Omental fat pad (tissue), 4 donors: ENCODE data around the gene OR4D5. TPM values are rescaled to one million over a fixed set of nuclear protein-coding genes. Genes with fewer than 3 reads are reported as not detected.

Experiments
- ATAC-seq: fragments of 150-250 bp; one replicate; pipeline ENCODE4 v1.9.1; 2016; ENCODE audit warnings: mild to moderate bottlenecking, moderate library complexity; ENCODE audit not compliant: low FRiP score
- DNase-seq: peaks from one replicate; pipeline ENCODE4 v3.0.0-alpha.2; 2019; ENCODE audit warnings: low spot score
- total RNA-seq, 4 donors: library from RNA; depleted of rRNA; stranded (reverse); fragments of >200 nt; gene quantifications; one replicate each; pipeline ENCODE4 v1.1.0, GENCODE V29; 2016
- TF ChIP-seq, protein P1 (sequence below), 3 donors: fragments of 450-650 bp; IDR thresholded peaks; one replicate each; pipeline ENCODE4 v1.5.1; 2016 to 2017; ENCODE audit warnings: antibody characterized with exemption in 3 of 3, mild to moderate bottlenecking in 3 of 3, moderate library complexity in 2 of 3

The OR4D5 gene
- total RNA-seq, result not detected

DNA sequence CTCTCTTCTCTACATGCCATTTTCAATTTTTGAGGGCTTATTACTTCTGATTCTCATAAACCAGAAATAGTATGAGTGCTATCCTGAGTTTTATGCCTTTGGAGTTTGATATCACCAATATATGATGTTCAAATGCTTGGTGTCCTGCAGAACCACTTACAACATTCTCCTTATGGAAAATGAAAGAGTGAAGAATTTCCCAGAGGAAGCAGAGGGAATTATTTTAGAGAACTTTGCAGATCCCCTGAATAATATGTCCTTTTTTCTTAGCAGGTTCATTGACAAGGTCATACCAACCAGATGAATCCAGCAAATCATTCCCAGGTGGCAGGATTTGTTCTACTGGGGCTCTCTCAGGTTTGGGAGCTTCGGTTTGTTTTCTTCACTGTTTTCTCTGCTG lies at the start of gene OR4D5:
TSS of gene OR4D5 (plus strand) at position 301 of the 400 bp plus-strand sequence. CDS start at position 301, 0 bp downstream.
- ATAC-seq, result no peak
- TF ChIP-seq, protein P1, sequence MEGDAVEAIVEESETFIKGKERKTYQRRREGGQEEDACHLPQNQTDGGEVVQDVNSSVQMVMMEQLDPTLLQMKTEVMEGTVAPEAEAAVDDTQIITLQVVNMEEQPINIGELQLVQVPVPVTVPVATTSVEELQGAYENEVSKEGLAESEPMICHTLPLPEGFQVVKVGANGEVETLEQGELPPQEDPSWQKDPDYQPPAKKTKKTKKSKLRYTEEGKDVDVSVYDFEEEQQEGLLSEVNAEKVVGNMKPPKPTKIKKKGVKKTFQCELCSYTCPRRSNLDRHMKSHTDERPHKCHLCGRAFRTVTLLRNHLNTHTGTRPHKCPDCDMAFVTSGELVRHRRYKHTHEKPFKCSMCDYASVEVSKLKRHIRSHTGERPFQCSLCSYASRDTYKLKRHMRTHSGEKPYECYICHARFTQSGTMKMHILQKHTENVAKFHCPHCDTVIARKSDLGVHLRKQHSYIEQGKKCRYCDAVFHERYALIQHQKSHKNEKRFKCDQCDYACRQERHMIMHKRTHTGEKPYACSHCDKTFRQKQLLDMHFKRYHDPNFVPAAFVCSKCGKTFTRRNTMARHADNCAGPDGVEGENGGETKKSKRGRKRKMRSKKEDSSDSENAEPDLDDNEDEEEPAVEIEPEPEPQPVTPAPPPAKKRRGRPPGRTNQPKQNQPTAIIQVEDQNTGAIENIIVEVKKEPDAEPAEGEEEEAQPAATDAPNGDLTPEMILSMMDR (IDR thresholded peaks at IDR 0.05), result no peak
- no peak for DNase-seq

DNA sequence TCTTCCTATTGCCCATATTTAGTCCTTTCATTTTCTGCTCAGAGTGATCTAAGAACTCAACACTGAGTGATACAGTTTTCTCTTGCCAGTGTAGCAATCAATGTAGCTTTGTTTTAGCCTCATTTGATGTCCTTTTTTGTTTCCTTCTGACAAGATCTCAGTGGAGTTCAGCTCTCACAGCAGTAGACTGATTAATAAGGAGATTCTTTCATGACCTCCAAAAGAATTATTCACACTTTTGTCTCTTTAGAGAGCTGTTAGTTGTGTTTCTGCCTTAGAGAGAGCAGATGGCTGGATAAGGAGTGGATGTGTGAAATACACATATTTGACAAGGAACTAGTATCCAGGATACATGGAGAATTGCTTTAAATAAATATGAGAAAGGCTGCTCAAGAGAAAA lies 47.4 kb upstream of the OR4D5 start:
- TF ChIP-seq, protein P1 (IDR thresholded peaks at IDR 0.05), result no peak
- DNase-seq, result no peak
- no peak for ATAC-seq

DNA sequence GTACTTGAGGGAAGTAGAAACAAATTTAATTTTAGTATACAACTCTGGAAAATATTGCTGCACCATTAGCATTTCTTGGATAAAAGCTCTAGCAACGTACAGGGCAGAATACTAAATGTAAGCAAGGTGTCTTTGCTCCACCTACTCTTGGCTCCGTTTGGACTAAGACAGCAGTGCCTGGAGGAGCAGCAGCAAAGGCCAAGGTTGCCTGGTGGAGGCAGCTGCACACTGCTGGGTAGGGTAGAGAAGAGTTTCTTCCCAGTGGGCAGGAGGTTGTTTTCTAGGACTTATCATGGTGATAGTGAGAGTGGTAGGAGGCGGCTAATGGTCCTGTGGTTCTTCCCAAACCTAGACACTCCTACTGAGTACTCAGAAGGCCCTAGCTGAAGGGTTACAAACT lies 39.6 kb upstream of the OR4D5 start:
- DNase-seq, result no peak
- no peak for ATAC-seq
- TF ChIP-seq, protein P1 (IDR thresholded peaks at IDR 0.05), result no peak

DNA sequence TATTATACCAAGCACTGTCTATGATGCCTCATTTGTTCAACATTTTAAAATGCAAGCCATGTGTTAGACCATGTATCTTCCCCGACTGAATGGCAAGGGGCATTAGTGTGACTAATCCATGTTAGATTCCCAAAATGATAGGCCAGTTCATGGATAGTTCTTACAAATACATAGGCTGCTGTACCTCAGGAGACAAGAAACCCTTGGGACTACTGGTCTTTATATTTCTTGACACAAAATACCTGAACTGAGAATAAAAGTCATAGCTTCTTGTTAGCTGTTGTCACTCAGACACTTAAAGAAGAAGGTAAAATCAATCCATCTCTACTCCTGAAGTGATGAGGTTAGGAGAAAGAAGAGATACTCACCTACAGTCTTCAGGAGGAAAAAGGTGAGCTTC lies 37.5 kb upstream of the OR4D5 start, which contains the start of gene OR8D4:
TSS of gene OR8D4 (plus strand) at position 301 of the 400 bp plus-strand sequence. CDS start 4,265 bp downstream, outside the sequence.
- DNase-seq, result no peak
- TF ChIP-seq, protein P1 (IDR thresholded peaks at IDR 0.05), result no peak
- ATAC-seq, result no peak

DNA sequence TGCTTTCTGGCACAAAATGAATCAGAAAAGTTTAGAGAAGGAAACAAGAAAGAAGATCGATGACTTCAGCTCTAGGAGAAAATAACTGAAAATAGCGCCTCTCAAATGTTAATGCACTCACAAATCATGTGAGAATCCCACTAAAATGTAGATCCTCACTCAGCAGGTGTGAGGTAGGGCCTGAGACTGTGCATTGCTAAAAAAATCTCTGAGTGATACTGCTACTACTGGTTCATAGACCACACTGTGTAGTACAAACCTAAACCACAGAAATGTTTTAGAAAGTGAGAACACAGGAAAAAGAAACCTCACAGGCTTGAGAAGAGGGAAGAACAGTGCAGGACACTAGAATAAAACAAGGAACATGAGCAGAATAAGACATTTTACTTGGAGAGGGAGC lies 35.5 kb upstream of the OR4D5 start:
- ATAC-seq, result no peak
- DNase-seq, result no peak
- TF ChIP-seq, protein P1 (IDR thresholded peaks at IDR 0.05), result no peak

DNA sequence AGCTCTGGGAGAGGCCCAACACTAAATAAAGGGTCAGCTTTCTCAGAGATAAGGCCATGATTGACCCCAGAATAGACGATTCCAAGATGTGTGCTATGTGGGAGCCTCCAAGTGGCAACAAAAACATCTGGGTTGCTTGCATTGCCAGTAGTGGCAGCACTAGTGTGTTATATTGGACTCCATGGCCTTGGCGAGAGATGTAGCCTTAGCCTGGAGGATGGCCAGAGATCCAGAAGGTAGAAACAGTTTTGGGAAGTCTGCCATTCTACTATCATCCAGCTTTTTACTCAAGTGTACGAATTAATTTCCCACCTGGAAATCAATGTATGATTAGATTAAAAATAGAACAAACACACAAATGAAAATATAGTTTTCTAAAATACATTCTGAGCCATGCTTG lies 34.5 kb upstream of the OR4D5 start:
- ATAC-seq, result no peak
- TF ChIP-seq, protein P1 (IDR thresholded peaks at IDR 0.05), result no peak
- no peak for DNase-seq

DNA sequence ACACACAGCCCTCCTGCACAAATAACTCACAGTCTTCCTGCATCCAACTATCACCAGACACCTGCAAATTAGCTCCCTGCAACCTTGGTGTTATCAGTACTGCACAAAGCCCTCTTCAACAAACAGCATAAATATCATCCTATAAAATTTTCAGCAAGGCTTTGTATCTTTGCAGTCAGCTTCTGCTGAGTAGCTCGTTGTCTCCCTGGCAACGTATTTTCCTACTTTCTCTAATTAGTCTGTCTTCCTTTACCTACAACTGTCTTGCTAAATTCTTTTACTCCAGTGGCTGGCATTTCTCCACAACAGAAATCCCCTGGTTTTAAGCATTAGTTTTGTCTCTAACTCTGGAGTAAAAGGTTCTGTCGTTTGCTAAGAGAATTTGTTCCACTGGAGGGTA lies 33.6 kb upstream of the OR4D5 start:
- TF ChIP-seq, protein P1 (IDR thresholded peaks at IDR 0.05), result no peak
- DNase-seq (no peak), ATAC-seq (no peak)
